ENCODE data around the gene UPB1.

The UPB1 gene

GRCh38 chr22:24467340-24467739 is 27.8 kb upstream of the UPB1 start:
- no peaks in the 10 kb centered on the region for H4K20me1 ChIP-seq (ENCODE audit: insufficient read depth, low read length, poor library complexity, severe bottlenecking)
- TF ChIP-seq EZH2phosphoT487 (IDR thresholded peaks at IDR 0.05; ENCODE audit: borderline replicate concordance) (no peak), CTCF (conservative IDR thresholded peaks at IDR 0.05; ENCODE audit: low read length) (no peak)
- H3K4me1 ChIP-seq (ENCODE audit: insufficient read depth, low read length, poor library complexity, severe bottlenecking) = peaks cover 22% of the 10 kb centered on the region
- H3K4me2 ChIP-seq (ENCODE audit: low read depth, low read length, poor library complexity, severe bottlenecking) = peak overlapping the region; percentile 29
- no peaks in the 10 kb centered on the region for H3K9me3 ChIP-seq (ENCODE audit: insufficient read depth, low read depth, low read length)
- no peaks in the 10 kb centered on the region for H3F3A ChIP-seq (ENCODE audit: low read depth)
- no peak overlapping the region for H3K9ac ChIP-seq (ENCODE audit: low read depth, low read length, poor library complexity, severe bottlenecking)
- H3K36me3 ChIP-seq (ENCODE audit: insufficient read depth, low read length) = no peaks in the 10 kb centered on the region
- H2AFZ ChIP-seq (ENCODE audit: low read length) = 0 out of 2 replicates have a peak overlapping the region, but pooled peaks have one; percentile 52
- H3K4me3 ChIP-seq (ENCODE audit: low read length, poor library complexity, severe bottlenecking) = no peak overlapping the region
- H3K9me2 ChIP-seq (replicated peaks; ENCODE audit: low read depth, low read length) = no peaks in the 10 kb centered on the region
- H3K79me2 ChIP-seq (ENCODE audit: insufficient read depth, low read length) = no peaks in the 10 kb centered on the region
- no peaks in the 10 kb centered on the region for H3K27me3 ChIP-seq (ENCODE audit: insufficient read depth, low read length, poor library complexity, severe bottlenecking)

GRCh38 chr22:24471570-24471969 is 23.6 kb upstream of the UPB1 start:
- no peak overlapping the region for H2AFZ ChIP-seq (ENCODE audit: low read length)
- no peaks in the 10 kb centered on the region for H4K20me1 ChIP-seq (ENCODE audit: insufficient read depth, low read length, poor library complexity, severe bottlenecking)
- no peaks in the 10 kb centered on the region for H3K27me3 ChIP-seq (ENCODE audit: insufficient read depth, low read length, poor library complexity, severe bottlenecking)
- H3F3A ChIP-seq (ENCODE audit: low read depth) = no peaks in the 10 kb centered on the region
- no peaks in the 10 kb centered on the region for H3K79me2 ChIP-seq (ENCODE audit: insufficient read depth, low read length)
- H3K36me3 ChIP-seq (ENCODE audit: insufficient read depth, low read length) = no peaks in the 10 kb centered on the region
- no peaks in the 10 kb centered on the region for H3K9me3 ChIP-seq (ENCODE audit: insufficient read depth, low read depth, low read length)
- TF ChIP-seq EZH2phosphoT487 (IDR thresholded peaks at IDR 0.05; ENCODE audit: borderline replicate concordance) (no peak), CTCF (conservative IDR thresholded peaks at IDR 0.05; ENCODE audit: low read length) (no peak)
- H3K4me1 ChIP-seq (ENCODE audit: insufficient read depth, low read length, poor library complexity, severe bottlenecking) = peaks cover 9% of the 10 kb centered on the region
- H3K9me2 ChIP-seq (replicated peaks; ENCODE audit: low read depth, low read length) = no peaks in the 10 kb centered on the region
- no peak overlapping the region for H3K4me3 ChIP-seq (ENCODE audit: low read length, poor library complexity, severe bottlenecking)
- no peak overlapping the region for H3K4me2 ChIP-seq (ENCODE audit: low read depth, low read length, poor library complexity, severe bottlenecking)
- H3K9ac ChIP-seq (ENCODE audit: low read depth, low read length, poor library complexity, severe bottlenecking) = no peak overlapping the region

GRCh38 chr22:24473284-24473683 is 21.8 kb upstream of the UPB1 start:
- H3K4me3 ChIP-seq (ENCODE audit: low read length, poor library complexity, severe bottlenecking) = no peak overlapping the region
- TF ChIP-seq EZH2phosphoT487 (IDR thresholded peaks at IDR 0.05; ENCODE audit: borderline replicate concordance) (no peak), CTCF (conservative IDR thresholded peaks at IDR 0.05; ENCODE audit: low read length) (no peak)
- H3K9me3 ChIP-seq (ENCODE audit: insufficient read depth, low read depth, low read length) = no peaks in the 10 kb centered on the region
- no peak overlapping the region for H3K9ac ChIP-seq (ENCODE audit: low read depth, low read length, poor library complexity, severe bottlenecking)
- H2AFZ ChIP-seq (ENCODE audit: low read length) = no peak overlapping the region
- H3K9me2 ChIP-seq (replicated peaks; ENCODE audit: low read depth, low read length) = no peaks in the 10 kb centered on the region
- no peaks in the 10 kb centered on the region for H3K79me2 ChIP-seq (ENCODE audit: insufficient read depth, low read length)
- H3K36me3 ChIP-seq (ENCODE audit: insufficient read depth, low read length) = no peaks in the 10 kb centered on the region
- H3K27me3 ChIP-seq (ENCODE audit: insufficient read depth, low read length, poor library complexity, severe bottlenecking) = no peaks in the 10 kb centered on the region
- H3K4me2 ChIP-seq (ENCODE audit: low read depth, low read length, poor library complexity, severe bottlenecking) = no peak overlapping the region
- H3F3A ChIP-seq (ENCODE audit: low read depth) = no peaks in the 10 kb centered on the region
- H3K4me1 ChIP-seq (ENCODE audit: insufficient read depth, low read length, poor library complexity, severe bottlenecking) = no peaks in the 10 kb centered on the region
- H4K20me1 ChIP-seq (ENCODE audit: insufficient read depth, low read length, poor library complexity, severe bottlenecking) = no peaks in the 10 kb centered on the region
